Activated effector memory CD4-positive, alpha-beta T cell treated with anti-CD3 and anti-CD28 coated beads, Interleukin-2, amount 50 U/mL, for 16 hours (primary cell): Measurements from ENCODE around the gene TTLL10.

Experiments
- DNase-seq: peaks from one replicate; pipeline ENCODE4 v3.0.0-alpha.2; 2020

The TTLL10 gene

GRCh38 chr1:1237874-1238701, 64.4 kb downstream of the TTLL10 start:
- no peak for DNase-seq

- no peak for DNase-seq
These were observed 65.1 kb downstream of the TTLL10 start for GRCh38 chr1:1238702-1239178.

GRCh38 chr1:1239227-1239613, 65.5 kb downstream of the TTLL10 start:
- no peak for DNase-seq

GRCh38 chr1:1239614-1240347, 66.1 kb downstream of the TTLL10 start:
- DNase-seq, result no peak

- no peak for DNase-seq
These were observed 66.7 kb downstream of the TTLL10 start for GRCh38 chr1:1240348-1240732.

- DNase-seq, result no peak
These were observed 67.3 kb downstream of the TTLL10 start for GRCh38 chr1:1240822-1241587.

- DNase-seq, result no peak
These were observed 68.0 kb downstream of the TTLL10 start for GRCh38 chr1:1241588-1242219.

- DNase-seq, result no peak
These were observed 69.0 kb downstream of the TTLL10 start for GRCh38 chr1:1242461-1243265.

- DNase-seq, result no peak
These were observed 69.6 kb downstream of the TTLL10 start for GRCh38 chr1:1243266-1243660.

GRCh38 chr1:1243807-1244191, 70.1 kb downstream of the TTLL10 start:
- no peak for DNase-seq

- DNase-seq, result no peak
These were observed 70.6 kb downstream of the TTLL10 start for GRCh38 chr1:1244192-1244811.

GRCh38 chr1:1245178-1245816, 71.6 kb downstream of the TTLL10 start:
- no peak for DNase-seq

GRCh38 chr1:1245817-1246576, 72.3 kb downstream of the TTLL10 start:
- no peak for DNase-seq

- DNase-seq, result no peak
These were observed 73.1 kb downstream of the TTLL10 start, which contains the start of gene C1QTNF12 for GRCh38 chr1:1246577-1247340. Gene C1QTNF12, minus strand, starts transcription at chr1:1246722. Its CDS starts 32 bp downstream, at chr1:1246690.

GRCh38 chr1:1247341-1247913, 73.7 kb downstream of the TTLL10 start:
- no peak for DNase-seq
